Kidney epithelial cell (primary cell): ENCODE results near the gene TGIF1. TPM values are rescaled to one million over a fixed set of nuclear protein-coding genes. Genes with fewer than 3 reads are reported as not detected.
"Not testable (repeated sequence)": the region's sequence is repeated elsewhere in the genome, so short reads cannot be mapped to it uniquely, and the experiment has no call there.

Experiments used
- DNase-seq: peaks from one replicate; pipeline ENCODE4 v3.0.0-alpha.2; 2010; ENCODE audit warnings: low read depth
- H3K27me3 ChIP-seq: 2 replicates; pipeline ENCODE4 v1.6.0; 2011; ENCODE audit warnings: low read length; ENCODE audit not compliant: control insufficient read depth, insufficient read depth
- H3K36me3 ChIP-seq: 2 replicates; pipeline ENCODE4 v1.5.1; 2011; ENCODE audit warnings: low read length; ENCODE audit not compliant: control insufficient read depth, insufficient read depth
- H3K4me3 ChIP-seq: 2 replicates; pipeline ENCODE4 v1.5.1; 2011; ENCODE audit warnings: low read depth, mild to moderate bottlenecking, control low read depth, low read length
- total RNA-seq: library from RNA; depleted of rRNA; stranded (reverse); fragments of >200 nt; gene quantifications from 2 replicates; pipeline ENCODE4 v1.2.3, GENCODE V29; 2015
- TF ChIP-seq, protein P1 (sequence below): IDR thresholded peaks from 2 replicates; pipeline ENCODE4 v1.5.1; 2011; ENCODE audit warnings: mild to moderate bottlenecking, moderate library complexity, low read length, control low read depth, inconsistent platforms; ENCODE audit not compliant: insufficient read depth, poor library complexity, severe bottlenecking

TGIF1 gene
- total RNA-seq, 1 donor from 2014 or later, result 251 TPM

DNA sequence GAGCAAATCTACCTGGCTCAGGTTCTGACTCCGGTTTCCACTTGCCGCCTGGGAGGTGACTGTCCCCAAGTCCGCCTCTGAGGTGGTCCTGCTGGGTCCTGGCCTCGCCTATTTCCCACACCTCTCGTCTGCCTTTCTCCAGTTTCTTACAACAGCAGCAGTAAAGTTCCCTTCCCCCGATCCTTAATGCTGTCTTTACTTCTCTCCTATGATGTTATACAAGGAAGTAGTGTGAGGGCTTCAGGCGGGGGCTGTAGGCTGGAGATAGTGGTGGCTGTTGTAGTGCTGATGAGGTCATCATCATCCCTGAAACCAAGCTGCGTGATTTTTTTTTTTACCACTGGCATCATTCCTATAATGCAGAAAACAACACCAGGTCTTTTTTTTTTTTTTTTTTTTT is 18.9 kb downstream of the TGIF1 start:
- DNase-seq, result no peak
- TF ChIP-seq, protein P1, sequence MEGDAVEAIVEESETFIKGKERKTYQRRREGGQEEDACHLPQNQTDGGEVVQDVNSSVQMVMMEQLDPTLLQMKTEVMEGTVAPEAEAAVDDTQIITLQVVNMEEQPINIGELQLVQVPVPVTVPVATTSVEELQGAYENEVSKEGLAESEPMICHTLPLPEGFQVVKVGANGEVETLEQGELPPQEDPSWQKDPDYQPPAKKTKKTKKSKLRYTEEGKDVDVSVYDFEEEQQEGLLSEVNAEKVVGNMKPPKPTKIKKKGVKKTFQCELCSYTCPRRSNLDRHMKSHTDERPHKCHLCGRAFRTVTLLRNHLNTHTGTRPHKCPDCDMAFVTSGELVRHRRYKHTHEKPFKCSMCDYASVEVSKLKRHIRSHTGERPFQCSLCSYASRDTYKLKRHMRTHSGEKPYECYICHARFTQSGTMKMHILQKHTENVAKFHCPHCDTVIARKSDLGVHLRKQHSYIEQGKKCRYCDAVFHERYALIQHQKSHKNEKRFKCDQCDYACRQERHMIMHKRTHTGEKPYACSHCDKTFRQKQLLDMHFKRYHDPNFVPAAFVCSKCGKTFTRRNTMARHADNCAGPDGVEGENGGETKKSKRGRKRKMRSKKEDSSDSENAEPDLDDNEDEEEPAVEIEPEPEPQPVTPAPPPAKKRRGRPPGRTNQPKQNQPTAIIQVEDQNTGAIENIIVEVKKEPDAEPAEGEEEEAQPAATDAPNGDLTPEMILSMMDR, result no peak
- no peak overlapping the region for H3K4me3 ChIP-seq

DNA sequence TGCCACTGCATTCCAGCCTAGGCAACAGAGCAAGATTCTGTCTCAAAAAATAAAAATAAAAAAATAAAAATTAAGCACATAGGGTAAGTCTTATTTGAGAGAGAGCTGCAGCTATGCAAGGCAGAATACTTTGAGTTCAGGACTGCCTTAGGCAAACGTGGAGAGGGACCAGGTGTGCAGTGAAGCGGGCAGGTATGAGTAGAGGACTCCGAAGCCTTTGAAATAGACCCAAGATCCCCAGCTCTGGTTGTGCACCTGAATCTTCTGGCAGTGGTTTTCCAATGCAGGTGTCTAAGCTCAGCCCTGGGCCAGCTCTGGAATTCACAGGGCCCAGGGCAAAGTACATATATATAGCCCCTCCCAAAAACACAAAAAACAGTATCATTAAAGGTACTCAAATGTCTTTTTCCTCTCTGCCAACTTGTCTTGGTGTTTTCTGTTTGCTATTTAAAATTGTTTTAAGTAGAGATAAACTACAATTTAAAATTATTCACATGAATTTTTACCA is 21.2 kb downstream of the TGIF1 start:
- TF ChIP-seq, protein P1, result no peak
- no peaks in the 10 kb centered on the region for H3K36me3 ChIP-seq
- no peak for DNase-seq
- H3K4me3 ChIP-seq, result no peak overlapping the region
- H3K27me3 ChIP-seq, result no peaks in the 10 kb centered on the region

More for the DNA sequence above, 18.9 kb downstream of the TGIF1 start:
- no peaks in the 10 kb centered on the region for H3K36me3 ChIP-seq
- H3K27me3 ChIP-seq, result no peaks in the 10 kb centered on the region

DNA sequence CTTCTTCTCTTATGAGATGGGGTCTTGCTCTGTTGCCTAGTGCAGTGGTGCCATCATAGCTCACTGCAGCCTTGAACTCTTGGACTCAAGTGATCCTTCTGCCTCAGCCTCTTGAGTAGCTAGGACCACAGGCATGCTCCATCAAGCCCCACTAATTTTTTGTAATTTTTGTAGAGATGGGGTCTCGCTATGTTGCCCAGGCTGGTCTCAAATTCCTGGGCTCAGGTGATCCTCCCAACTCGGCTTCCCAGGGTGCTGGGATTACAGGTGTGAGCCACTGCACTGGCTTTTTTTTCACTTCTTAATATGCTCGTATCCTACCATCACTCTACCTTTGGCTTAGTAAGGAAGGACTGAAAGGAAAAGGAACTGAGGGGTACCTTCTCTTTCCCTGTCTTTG is 22.1 kb downstream of the TGIF1 start:
- H3K36me3 ChIP-seq, DNase-seq, H3K4me3 ChIP-seq, H3K27me3 ChIP-seq: not testable (repeated sequence)

DNA sequence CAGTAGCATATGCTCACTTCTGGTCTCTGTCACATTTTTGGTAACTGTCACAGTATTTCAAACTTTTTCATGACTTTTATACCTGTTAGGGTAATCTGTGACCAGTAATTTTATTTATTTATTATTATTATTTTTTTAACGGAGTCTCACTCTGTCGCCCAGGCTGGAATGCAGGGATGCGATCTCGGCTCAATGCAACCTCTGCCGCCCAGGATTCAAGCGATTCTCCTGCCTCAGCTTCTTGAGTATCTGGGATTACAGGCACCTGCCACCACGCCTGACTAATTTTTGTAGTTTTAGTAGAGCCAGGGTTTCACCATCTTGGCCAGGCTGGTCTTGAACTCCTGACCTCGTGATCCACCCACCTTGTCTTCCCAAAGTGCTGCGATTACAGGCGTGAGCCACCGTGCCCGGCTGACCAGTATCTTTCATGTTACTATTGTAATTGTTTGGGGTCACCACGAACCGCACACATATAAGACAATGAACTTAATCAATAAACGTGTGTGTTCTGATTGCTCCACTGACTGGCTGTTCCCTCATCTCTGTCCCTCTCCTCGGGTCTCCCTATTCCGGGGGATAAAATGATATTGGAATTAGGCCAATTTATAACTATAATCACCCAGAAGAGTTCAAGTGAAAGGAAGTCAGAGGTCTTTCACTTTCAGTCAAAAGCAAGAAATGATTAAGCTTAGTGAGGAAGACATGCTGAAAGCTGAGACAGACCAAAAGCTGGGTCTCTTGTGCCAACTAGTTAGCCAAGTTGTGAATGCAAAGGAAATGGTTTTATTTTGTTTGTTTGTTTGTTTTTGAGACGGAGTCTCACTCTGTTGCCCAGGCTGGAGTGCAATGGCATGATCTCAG is 22.9 kb downstream of the TGIF1 start:
- Histone ChIP-seq H3K4me3 (no peak overlapping the region), H3K27me3 (no peaks in the 10 kb centered on the region), H3K36me3 (no peaks in the 10 kb centered on the region)
- TF ChIP-seq, protein P1, result no peak
- no peak for DNase-seq

DNA sequence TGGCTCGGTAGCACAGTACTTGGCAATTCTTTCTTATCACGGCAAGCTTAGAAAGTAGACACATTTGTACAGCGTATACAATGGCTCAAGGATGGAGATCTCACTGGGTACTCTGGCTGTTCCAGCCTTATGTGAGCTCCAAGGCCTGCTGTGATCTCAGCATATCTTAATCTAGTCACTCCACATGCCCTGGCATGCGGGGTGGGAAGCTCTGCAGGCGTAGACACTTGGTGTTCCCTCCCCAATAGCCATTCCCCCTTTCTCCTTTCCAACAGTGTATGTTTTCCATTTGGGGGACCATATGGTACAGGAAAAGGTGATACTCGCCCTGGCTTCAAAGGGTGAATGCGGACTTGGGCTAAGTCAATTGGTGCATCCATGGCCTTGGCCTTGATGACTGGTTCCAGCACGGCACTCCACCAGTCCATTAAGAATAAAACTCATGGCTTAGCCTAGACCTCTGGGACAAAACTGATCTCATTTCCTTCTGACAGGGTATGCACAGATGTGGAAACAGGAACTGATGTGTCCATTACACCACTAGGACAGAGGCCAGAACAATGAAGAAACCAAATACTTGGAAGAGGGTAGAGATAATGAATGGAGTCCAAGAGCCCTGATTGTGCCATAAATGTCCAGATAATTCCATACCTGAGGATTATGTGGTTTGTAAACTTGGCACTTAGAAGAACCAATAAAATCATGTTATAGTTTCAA is 28.4 kb downstream of the TGIF1 start:
- Histone ChIP-seq H3K36me3 (no peaks in the 10 kb centered on the region), H3K27me3 (no peaks in the 10 kb centered on the region), H3K4me3 (no peak overlapping the region)
- TF ChIP-seq, protein P1, result no peak
- DNase-seq, result no peak

DNA sequence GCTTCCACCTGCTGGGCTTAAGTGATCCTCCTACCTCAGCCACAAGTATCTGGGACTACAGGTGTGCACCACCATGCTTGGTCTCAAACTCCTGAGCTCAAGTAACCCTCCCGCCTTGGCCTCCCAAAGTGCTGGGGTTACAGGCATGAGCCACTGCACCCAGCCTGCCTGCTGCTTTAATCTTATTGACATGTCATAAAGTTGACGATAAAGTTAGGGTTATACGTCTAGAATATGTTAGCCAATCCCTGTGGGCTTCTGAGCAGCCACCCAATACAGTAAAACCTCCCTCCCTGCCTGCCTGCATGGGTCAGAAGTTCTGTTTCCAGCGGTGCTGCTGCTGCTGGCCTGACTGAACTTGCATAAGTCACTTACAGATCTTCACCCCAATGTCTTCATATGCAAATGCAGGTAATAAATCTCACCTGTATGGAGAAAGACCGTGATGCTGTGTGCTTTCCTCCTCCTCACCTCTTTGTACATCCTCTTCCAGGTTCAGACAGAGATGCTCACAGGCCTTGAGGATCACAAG is 30.1 kb downstream of the TGIF1 start:
- no peak overlapping the region for H3K4me3 ChIP-seq
- TF ChIP-seq, protein P1, result no peak
- no peaks in the 10 kb centered on the region for H3K36me3 ChIP-seq
- DNase-seq, result no peak
- H3K27me3 ChIP-seq, result no peaks in the 10 kb centered on the region
